GM19193 (cell line): ENCODE data around the gene TAP1.

Source experiments
- POLR2A ChIP-seq: IDR thresholded peaks from 4 replicates; pipeline ENCODE4 v1.6.1; 2011; ENCODE audit not compliant: insufficient read depth, insufficient read length; ENCODE audit errors: extremely low read depth

Gene TAP1

DNA sequence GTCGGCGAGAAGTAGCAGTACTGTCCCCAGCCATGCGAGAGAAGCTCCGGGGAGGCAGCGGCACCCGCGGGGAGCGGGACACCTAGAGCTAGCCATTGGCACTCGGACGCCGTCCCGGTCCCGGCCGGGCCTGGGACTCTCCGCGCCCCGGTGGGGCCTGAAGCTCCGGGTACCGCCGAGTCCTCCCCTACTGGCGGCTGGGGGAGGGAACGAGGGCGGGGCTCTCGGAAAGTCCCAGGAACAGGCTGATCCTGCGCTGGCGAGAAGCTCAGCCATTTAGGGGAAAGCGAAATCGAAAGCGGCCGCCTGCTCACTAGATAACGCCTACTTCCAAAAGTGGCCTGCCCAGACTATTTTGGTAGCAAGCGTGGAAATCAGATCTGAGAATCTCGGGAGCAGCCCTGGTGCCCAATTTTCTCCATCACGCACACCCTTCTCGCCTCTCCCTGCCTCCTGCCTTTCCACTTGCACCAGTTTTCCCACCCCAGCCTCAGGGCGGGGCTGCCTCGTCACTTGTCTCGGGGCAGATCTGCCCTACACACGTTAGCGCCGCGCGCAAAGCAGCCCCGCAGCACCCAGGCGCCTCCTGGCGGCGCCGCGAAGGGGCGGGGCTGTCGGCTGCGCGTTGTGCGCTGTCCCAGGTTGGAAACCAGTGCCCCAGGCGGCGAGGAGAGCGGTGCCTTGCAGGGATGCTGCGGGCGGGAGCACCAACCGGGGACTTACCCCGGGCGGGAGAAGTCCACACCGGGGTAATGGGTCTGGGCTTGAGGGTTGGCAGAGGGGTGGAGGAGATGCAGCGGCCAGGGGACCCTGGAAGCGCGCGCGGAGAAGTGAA lies at the start of gene TAP1, which contains the start of gene PSMB9:
Gene TAP1 (minus strand): TSS at position 164 of the 835 bp plus-strand sequence. CDS start 68 bp downstream, at position 96.
Gene PSMB9 (plus strand): TSS at position 652 of the 835 bp plus-strand sequence. CDS start 38 bp downstream, at position 690.
- peak; percentile 93 for TF ChIP-seq POLR2A

GRCh38 chr6:32895006-32895345 lies 41.5 kb upstream of the TAP1 start:
- TF ChIP-seq POLR2A, result no peak

- peak; percentile 82 for TF ChIP-seq POLR2A
Observed at GRCh38 chr6:32894085-32895005, 40.8 kb upstream of the TAP1 start.

- TF ChIP-seq POLR2A, result no peak
Observed at GRCh38 chr6:32890831-32891230, 37.3 kb upstream of the TAP1 start.

DNA sequence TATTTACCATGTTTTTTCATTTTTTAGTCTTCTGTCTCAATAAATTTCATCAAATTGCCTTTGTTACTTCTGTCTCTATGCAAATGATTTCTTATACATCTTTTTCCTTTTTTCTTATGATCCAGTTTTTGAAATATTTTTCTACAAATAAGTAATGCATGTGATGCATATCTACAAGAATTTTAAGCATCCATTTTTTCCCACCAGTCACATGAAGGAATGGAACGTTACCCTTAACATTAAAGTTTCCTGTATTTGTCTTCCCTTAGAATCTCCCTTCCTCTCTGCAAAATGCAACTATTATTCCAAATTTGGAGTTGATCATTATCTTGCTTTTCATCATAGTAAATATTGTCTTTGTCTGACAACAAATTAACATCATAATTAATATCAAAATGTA lies 36.0 kb upstream of the TAP1 start:
- no peak for TF ChIP-seq POLR2A

- no peak for TF ChIP-seq POLR2A
Observed at GRCh38 chr6:32888576-32888975, 35.1 kb upstream of the TAP1 start.

- TF ChIP-seq POLR2A, result no peak
Observed at GRCh38 chr6:32887616-32888015, 34.1 kb upstream of the TAP1 start.

- TF ChIP-seq POLR2A, result no peak
Observed at GRCh38 chr6:32886681-32887383, 33.3 kb upstream of the TAP1 start.

DNA sequence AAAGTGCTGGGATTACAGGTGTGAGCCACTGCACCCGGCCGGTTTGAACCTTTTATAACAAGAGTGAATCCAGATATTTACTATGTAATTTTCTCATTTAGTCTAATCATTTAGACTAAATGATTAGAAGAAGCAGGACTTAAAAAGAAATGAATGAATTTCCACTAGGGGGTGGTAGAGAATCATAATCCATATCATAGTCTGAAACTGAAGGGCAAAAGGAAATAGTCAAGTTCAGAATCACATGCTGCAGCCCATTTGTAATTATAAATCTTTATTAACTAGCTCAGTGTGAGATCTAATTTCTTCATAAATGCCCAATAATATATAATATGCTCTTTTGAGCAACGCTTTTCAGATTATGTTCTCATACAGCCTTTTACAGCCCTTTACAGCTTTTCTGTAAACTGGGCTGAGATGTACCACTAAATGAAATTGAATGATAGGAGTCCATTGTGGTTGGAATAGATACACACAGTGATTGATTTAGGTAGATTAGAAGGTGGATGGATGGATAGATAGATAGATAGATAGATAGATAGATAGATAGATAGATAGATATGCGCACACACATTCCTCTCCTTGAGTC lies 32.3 kb upstream of the TAP1 start:
- TF ChIP-seq POLR2A, result no peak

DNA sequence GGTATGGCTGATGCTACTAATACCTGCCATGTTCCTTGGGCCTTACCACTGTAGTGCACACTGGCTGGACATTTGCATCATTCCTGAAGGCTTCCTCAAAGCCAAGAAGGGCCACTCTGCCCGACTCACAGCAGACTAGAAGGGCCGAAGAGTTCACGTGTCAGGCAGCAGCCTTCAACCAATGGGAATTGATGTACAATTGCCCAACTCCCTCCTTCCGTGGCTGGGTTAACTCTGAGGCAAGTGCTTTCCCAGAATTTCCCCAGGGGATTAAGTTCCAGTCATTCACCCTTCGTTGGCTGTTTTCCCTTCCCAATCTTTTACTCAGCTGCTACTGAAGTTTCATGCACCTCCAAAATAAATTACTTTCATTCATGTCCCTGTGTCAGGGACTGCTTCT lies 30.3 kb upstream of the TAP1 start:
- TF ChIP-seq POLR2A, result no peak

DNA sequence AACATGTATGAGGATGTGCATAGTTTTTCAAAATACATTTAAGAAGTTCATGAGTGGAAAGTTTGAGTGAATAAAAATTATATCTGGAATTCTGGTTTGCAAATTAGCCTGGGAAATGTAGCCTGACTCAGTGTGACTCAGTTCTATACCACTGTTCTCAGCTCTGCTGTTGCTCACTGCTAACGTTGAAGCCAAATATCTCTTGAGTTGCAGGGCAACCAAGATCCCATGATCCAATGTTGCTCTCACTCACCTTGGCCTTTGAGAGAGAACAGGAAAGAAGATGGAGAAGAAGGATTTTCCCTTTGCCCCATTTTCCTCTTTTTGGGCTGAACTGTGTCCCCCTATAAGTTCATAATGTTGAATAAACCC lies 29.4 kb upstream of the TAP1 start:
- TF ChIP-seq POLR2A, result no peak

DNA sequence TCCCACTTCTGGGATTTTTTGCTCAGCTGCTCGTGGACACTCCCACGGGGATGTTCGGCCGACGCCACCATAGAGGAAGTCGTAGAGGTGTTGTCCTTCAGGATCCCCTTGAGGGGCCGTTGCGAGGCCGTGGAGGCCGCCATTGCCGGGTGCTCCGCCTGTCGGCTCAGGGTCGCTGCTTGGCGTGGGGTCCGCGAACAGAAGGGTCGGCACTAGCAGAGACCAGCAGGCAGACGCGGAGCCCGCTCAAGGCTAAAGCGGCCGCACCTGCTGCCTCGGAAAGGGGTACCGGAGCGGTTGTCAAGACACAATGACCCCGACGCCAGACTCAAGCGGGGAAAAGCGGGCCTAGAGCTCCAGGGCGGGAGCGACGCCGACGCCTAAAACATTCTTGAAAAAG lies 26.2 kb upstream of the TAP1 start:
- TF ChIP-seq POLR2A, result no peak

DNA sequence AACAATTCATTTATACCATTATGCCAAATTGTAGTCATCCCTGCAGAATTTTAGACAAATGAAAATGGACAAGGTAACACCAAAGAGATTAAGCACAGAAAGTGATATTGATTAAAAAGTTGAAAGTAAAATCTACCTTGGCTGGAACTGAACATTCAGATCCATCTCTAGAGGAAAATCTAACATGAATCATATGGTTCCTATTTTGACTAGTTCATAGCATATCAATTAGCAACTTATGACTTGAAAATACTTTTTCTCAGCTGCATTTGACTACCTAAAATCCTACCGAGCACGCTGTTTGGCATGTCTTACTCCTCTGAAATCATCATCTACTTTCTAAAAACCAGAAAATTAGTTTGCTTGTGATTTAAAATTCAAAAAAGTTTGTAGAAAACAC lies 23.1 kb upstream of the TAP1 start:
- TF ChIP-seq POLR2A, result no peak

- TF ChIP-seq POLR2A, result no peak
Observed at GRCh38 chr6:32868257-32868788, 14.8 kb upstream of the TAP1 start.
